Left ventricle myocardium inferior (tissue), 1 donor: ENCODE data around the gene LTO1. TPM values are rescaled to one million over a fixed set of nuclear protein-coding genes. Genes with fewer than 3 reads are reported as not detected.

Experiments
- DNase-seq: peaks from one replicate; pipeline ENCODE4 v3.0.0-alpha.2; 2020
- H3K27ac ChIP-seq: fragments of 200-600 bp; replicated peaks from 2 replicates; pipeline ENCODE4 v1.8.0; 2021
- H3K27me3 ChIP-seq: fragments of 200-600 bp; 2 replicates; pipeline ENCODE4 v1.8.0; 2021; ENCODE audit warnings: low read depth
- H3K36me3 ChIP-seq: fragments of 200-600 bp; 2 replicates; pipeline ENCODE4 v1.8.0; 2021
- H3K4me1 ChIP-seq: fragments of 200-600 bp; 2 replicates; pipeline ENCODE4 v1.8.0; 2021
- H3K4me3 ChIP-seq: fragments of 200-600 bp; 2 replicates; pipeline ENCODE4 v1.8.0; 2021; ENCODE audit warnings: mild to moderate bottlenecking, moderate library complexity
- H3K9me3 ChIP-seq: fragments of 200-600 bp; replicated peaks from 2 replicates; pipeline ENCODE4 v1.8.0; 2021
- CTCF ChIP-seq: fragments of 200-600 bp; IDR thresholded peaks from 2 replicates; pipeline ENCODE4 v1.8.0; 2021; ENCODE audit warnings: antibody characterized with exemption, mild to moderate bottlenecking, borderline replicate concordance
- intact Hi-C: fragments of 100-400 bp; cut with micrococcal nuclease; formaldehyde crosslinking; loops from one replicate; pipeline ENCODE4 v1.11.0; 2022
- total RNA-seq: library from RNA; stranded (reverse); fragmentation: NEBNext Ultra II Directional; extraction: Animal tissue kit (Norgen Biotek cat#: 25700); gene quantifications from one replicate; pipeline ENCODE4 v1.2.1, GENCODE V29; 2021
- donor health status: DM: no; HTN: yes; CAD: no; lungs with severe emphysema.

The LTO1 gene
- total RNA-seq, 1 donor from 2014 or later = 8.9 TPM

DNA sequence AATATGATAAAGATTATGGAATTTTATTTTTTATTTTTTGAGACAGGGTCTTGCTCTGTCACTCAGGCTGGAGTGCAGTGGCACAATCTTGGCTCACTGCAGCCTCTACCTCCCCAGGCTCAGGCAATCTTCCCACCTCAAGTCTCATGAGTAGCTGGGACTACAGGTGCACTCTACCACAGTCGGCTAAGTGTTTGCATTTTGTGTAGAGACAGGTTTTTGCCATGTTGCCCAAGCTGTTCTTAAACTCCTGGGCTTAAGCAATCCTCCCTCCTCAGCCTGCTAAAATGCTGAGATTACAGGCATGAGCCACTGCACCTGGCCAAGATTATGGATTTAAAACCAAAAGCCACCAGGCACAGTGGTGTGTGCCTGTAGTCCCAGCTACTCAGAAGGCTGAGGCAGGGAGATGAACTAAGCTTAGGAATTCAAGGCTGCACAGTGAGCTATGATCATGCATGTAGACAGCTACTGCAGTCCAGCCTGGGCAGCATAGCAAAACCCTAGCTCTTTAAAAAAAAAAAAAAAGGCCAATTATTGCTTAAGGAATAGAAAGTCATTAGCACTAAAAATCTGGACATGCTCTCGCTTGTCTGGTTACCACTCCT lies 54.4 kb downstream of the LTO1 start:
- intact Hi-C loops = no loop called here
- TF ChIP-seq CTCF = no peak
- H3K27ac ChIP-seq = no peak overlapping the region
- no peaks in the 10 kb centered on the region for H3K36me3 ChIP-seq
- H3K27me3 ChIP-seq = no peaks in the 10 kb centered on the region
- no peaks in the 10 kb centered on the region for H3K9me3 ChIP-seq
- no peak for DNase-seq
- H3K4me1 ChIP-seq = no peaks in the 10 kb centered on the region
- H3K4me3 ChIP-seq = no peak overlapping the region

DNA sequence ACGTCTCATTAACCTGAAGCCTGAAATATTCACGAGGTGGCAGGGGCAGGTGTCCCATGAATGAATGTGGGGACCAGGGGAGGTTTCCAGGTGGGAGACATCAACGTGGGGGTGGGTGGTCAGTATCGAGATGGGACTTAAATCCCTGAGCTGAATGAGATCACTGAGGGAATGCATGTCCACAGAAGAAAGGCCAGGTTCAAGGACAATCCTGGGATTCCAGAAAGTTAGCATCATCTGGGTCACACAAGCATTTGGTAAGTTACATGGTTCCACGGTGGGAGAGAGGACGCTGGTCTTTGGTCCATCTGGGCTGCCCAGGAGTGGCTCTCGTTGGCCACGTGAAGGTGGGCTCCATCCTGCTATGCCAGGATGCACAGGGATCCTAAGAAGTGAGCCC lies 56.9 kb downstream of the LTO1 start:
- no peak overlapping the region for H3K4me3 ChIP-seq
- H3K27ac ChIP-seq = no peak overlapping the region
- H3K4me1 ChIP-seq = no peaks in the 10 kb centered on the region
- DNase-seq = no peak
- H3K27me3 ChIP-seq = no peaks in the 10 kb centered on the region
- intact Hi-C loops = no loop called here
- no peak for TF ChIP-seq CTCF
- H3K9me3 ChIP-seq = no peaks in the 10 kb centered on the region
- H3K36me3 ChIP-seq = no peaks in the 10 kb centered on the region

DNA sequence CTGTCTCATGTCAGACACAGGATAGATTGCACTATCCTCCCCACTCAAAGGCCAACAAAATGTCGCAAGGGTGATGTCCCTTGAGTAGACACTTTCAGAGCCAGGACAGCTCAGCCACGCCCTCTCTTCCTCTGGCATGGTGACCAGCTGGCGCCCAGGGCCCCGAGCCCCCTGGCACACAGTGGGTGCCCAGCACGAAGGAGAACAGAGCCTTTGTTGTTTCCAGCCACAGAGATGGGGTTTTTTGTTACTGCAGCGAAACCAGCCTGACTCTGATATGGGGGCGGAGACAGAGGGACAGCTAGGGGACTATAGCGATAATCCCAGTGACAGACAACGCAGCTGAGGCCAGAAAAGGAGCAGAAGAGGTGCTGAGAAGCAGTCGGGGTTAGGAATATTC lies 57.5 kb downstream of the LTO1 start:
- no peaks in the 10 kb centered on the region for H3K4me1 ChIP-seq

DNA sequence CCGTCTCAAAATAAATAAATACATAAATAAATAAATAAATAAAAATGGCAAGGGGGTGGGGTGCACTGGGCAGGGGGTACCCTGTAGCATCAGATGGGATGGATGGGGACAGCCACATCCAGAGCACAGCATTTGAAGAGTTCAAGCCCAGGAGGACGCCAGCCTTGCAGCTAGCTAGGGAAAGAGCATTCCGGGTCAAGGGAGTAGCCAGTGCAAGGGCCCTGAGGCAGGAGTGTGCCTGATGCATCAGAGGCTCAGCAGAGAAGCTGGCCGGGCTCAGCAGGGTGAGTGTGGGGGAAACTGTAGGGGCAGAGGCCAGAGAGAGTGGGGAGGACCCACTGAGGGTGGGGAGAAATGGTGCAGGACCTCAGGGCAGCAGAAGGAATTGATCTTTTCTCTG lies 57.9 kb downstream of the LTO1 start:
- Histone ChIP-seq H3K36me3 (no peaks in the 10 kb centered on the region), H3K4me1 (no peaks in the 10 kb centered on the region), H3K27me3 (no peaks in the 10 kb centered on the region), H3K27ac (no peak overlapping the region), H3K9me3 (no peaks in the 10 kb centered on the region), H3K4me3 (no peak overlapping the region)
- intact Hi-C loops = no loop called here
- no peak for TF ChIP-seq CTCF
- DNase-seq = no peak

More for the DNA sequence above, 57.5 kb downstream of the LTO1 start:
- no peak for TF ChIP-seq CTCF
- no peaks in the 10 kb centered on the region for H3K27me3 ChIP-seq
- H3K4me3 ChIP-seq = no peak overlapping the region
- no peak overlapping the region for H3K27ac ChIP-seq
- H3K9me3 ChIP-seq = no peaks in the 10 kb centered on the region
- no peak for DNase-seq
- no peaks in the 10 kb centered on the region for H3K36me3 ChIP-seq
- intact Hi-C loops = no loop called here

Other genes starting within 250 kb of the LTO1 start
- gene LINC01488, start 193.7 kb downstream of the LTO1 start, total RNA-seq = 0.38 TPM
- 160 TPM for gene CCND1, start 34.2 kb downstream of the LTO1 start, total RNA-seq
- gene FGF19, start 28.7 kb upstream of the LTO1 start, total RNA-seq = not detected
- not detected for gene FGF4, start 100.0 kb upstream of the LTO1 start, total RNA-seq
- gene FGF3, start 144.1 kb upstream of the LTO1 start, total RNA-seq = not detected